RWPE1 (cell line): ENCODE results near the gene HNRNPH2.

ENCODE experiments used
- CTCF ChIA-PET: fragments of 350-600 bp; sonication (Branson Sonifier 250); formaldehyde crosslinking; extraction: SDS; loops from one replicate; lab custom pipeline; 2021; lab: Yijun Ruan, JAX
- POLR2A ChIA-PET: fragments of 400-600 bp; formaldehyde crosslinking; extraction: SDS; loops from one replicate; lab custom pipeline; 2020; ENCODE audit warnings: antibody characterized with exemption; ENCODE audit not compliant: low non-redundant PET; lab: Yijun Ruan, JAX
- DNase-seq: peaks from one replicate; pipeline ENCODE4 v3.0.0; 2012; ENCODE audit warnings: low spot score
- H3K27ac ChIP-seq: fragments of 450-650 bp; 2 replicates; pipeline ENCODE4 v1.5.1; 2017
- TF ChIP-seq, protein P1 (sequence below): fragments of 450-650 bp; conservative IDR thresholded peaks from 2 replicates; pipeline ENCODE4 v1.5.1; 2017; ENCODE audit warnings: low read depth, mild to moderate bottlenecking

HNRNPH2 gene

DNA sequence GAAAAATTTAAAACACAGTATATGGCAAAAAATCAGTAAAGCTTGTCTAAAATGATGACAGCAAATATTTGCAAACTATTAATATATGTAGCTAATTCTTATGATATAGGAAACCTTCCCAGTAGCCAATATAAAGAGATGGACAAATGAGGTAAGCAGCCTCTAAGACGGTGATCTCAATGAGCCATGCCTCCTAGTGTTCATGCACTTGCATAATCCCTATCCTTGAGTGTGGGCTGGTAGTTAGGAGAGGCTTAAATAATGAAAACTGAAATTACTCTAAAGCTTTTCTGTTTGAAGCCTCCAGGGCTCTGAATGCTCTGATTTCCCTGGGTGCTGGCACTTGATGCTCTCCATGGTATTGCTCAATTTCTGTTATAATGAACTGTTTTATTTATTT is 52.6 kb downstream of the HNRNPH2 start:
- DNase-seq: no peak
- POLR2A ChIA-PET: no interaction called here
- TF ChIP-seq, protein P1, sequence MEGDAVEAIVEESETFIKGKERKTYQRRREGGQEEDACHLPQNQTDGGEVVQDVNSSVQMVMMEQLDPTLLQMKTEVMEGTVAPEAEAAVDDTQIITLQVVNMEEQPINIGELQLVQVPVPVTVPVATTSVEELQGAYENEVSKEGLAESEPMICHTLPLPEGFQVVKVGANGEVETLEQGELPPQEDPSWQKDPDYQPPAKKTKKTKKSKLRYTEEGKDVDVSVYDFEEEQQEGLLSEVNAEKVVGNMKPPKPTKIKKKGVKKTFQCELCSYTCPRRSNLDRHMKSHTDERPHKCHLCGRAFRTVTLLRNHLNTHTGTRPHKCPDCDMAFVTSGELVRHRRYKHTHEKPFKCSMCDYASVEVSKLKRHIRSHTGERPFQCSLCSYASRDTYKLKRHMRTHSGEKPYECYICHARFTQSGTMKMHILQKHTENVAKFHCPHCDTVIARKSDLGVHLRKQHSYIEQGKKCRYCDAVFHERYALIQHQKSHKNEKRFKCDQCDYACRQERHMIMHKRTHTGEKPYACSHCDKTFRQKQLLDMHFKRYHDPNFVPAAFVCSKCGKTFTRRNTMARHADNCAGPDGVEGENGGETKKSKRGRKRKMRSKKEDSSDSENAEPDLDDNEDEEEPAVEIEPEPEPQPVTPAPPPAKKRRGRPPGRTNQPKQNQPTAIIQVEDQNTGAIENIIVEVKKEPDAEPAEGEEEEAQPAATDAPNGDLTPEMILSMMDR: no peak
- no peak overlapping the region for H3K27ac ChIP-seq
- CTCF ChIA-PET: no interaction called here

DNA sequence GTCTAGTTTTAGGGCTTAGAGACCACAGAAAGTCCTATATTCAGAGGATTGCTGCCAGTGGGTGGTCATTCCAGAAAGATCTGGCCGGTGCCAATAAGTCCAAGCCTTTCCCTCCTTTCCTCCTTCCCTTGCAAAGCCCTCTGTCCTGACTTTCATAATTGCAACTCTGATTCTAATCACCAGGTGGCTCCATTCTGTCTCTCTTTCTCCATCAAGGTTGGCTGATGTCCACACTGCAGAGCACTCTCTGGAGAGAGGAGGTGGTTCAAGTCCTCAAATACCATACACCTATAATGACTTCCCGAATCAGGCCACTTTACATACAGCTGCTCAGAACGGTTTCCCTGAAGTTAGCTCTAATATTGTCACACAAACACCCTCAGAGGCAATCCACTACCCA is 54.9 kb downstream of the HNRNPH2 start:
- ChIA-PET CTCF (interaction anchor here (0.7 kb wide), 1 partner anchor 18 kb away, joined by 3 read pairs; no protein-coding TSS in a partner anchor), POLR2A (no interaction called here)
- TF ChIP-seq, protein P1: no peak
- no peak overlapping the region for H3K27ac ChIP-seq
- DNase-seq: peak; percentile 11
